Mesenchymal stem cell (in vitro differentiated cells and primary cell): ENCODE data around the gene TMEM170B.

Experiments
- DNase-seq: peaks from one replicate; pipeline ENCODE4 v3.0.0-alpha.2; 2013
- H2AFZ ChIP-seq: one replicate; pipeline ENCODE4 v1.6.1; 2013; ENCODE audit warnings: low read depth, mild to moderate bottlenecking, control low read depth, inconsistent platforms, low read length, moderate library complexity
- H2AK5ac ChIP-seq: 2 replicates; pipeline ENCODE4 v1.6.1; 2013; ENCODE audit warnings: low read length, moderate library complexity, mild to moderate bottlenecking, inconsistent platforms; ENCODE audit not compliant: severe bottlenecking
- H2BK120ac ChIP-seq: one replicate; pipeline ENCODE4 v1.6.1; 2013; ENCODE audit warnings: low read depth, mild to moderate bottlenecking, inconsistent platforms, low read length, moderate library complexity
- H2BK12ac ChIP-seq, 2 experiments: one replicate each; pipeline ENCODE4 v1.6.1; 2013; ENCODE audit warnings: inconsistent platforms in 2 of 2, low read length in 2 of 2, mild to moderate bottlenecking in 2 of 2, moderate library complexity in 2 of 2, control low read depth in 1 of 2
- H2BK15ac ChIP-seq: one replicate; pipeline ENCODE4 v1.6.1; 2013; ENCODE audit warnings: mild to moderate bottlenecking, low read depth, inconsistent platforms; ENCODE audit not compliant: poor library complexity, severe bottlenecking
- H2BK5ac ChIP-seq: 2 replicates; pipeline ENCODE4 v1.6.1; 2013; ENCODE audit warnings: low read depth, mild to moderate bottlenecking, low read length, control low read depth, inconsistent platforms; ENCODE audit not compliant: poor library complexity, severe bottlenecking
- H3K14ac ChIP-seq, 2 experiments: one replicate each; pipeline ENCODE4 v1.6.1; 2013; ENCODE audit warnings: inconsistent platforms in 2 of 2, low read length in 2 of 2, control low read depth in 1 of 2, mild to moderate bottlenecking in 1 of 2, moderate library complexity in 1 of 2
- H3K18ac ChIP-seq, 2 experiments: one replicate each; pipeline ENCODE4 v1.6.1; 2013; ENCODE audit warnings: inconsistent platforms in 2 of 2, low read length in 2 of 2, control low read depth in 1 of 2, low read depth in 1 of 2, mild to moderate bottlenecking in 1 of 2
- H3K23ac ChIP-seq, 2 experiments: one replicate each; pipeline ENCODE4 v1.6.1; 2013; ENCODE audit warnings: inconsistent platforms in 2 of 2, low read length in 2 of 2, mild to moderate bottlenecking in 2 of 2, moderate library complexity in 2 of 2, control low read depth in 1 of 2
- H3K27ac ChIP-seq: 2 replicates; pipeline ENCODE4 v1.5.1; 2013; ENCODE audit warnings: mild to moderate bottlenecking, moderate library complexity, low read length, control low read depth, inconsistent platforms; ENCODE audit not compliant: poor library complexity, severe bottlenecking
- H3K27me3 ChIP-seq, 2 experiments: 2 replicates each; pipeline versions ENCODE4 v1.6.1 to v1.7.0; 2013; ENCODE audit warnings: low read length in 2 of 2, mild to moderate bottlenecking in 2 of 2, moderate library complexity in 2 of 2, control low read depth in 1 of 2, inconsistent platforms in 1 of 2; ENCODE audit not compliant: control insufficient read depth in 1 of 2, insufficient read depth in 1 of 2
- H3K36me3 ChIP-seq, 2 experiments: 2 replicates each; pipeline versions ENCODE4 v1.6.1 to v1.7.0; 2013; ENCODE audit warnings: low read length in 2 of 2, control low read depth in 1 of 2, inconsistent platforms in 1 of 2, low read depth in 1 of 2, mild to moderate bottlenecking in 1 of 2; ENCODE audit not compliant: insufficient read depth in 2 of 2, control insufficient read depth in 1 of 2
- H3K4ac ChIP-seq, 2 experiments: one replicate each; pipeline ENCODE4 v1.6.1; 2013; ENCODE audit warnings: inconsistent platforms in 2 of 2, low read length in 2 of 2, mild to moderate bottlenecking in 2 of 2, moderate library complexity in 2 of 2, control low read depth in 1 of 2, low read depth in 1 of 2
- H3K4me1 ChIP-seq: 2 replicates; pipeline ENCODE4 v1.6.1; 2013; ENCODE audit warnings: low read depth, low read length, control low read depth; ENCODE audit not compliant: control insufficient read depth, insufficient read depth
- H3K4me2 ChIP-seq: 2 replicates; pipeline ENCODE4 v1.6.1; 2013; ENCODE audit warnings: low read length, mild to moderate bottlenecking, inconsistent platforms; ENCODE audit not compliant: poor library complexity, severe bottlenecking
- H3K4me3 ChIP-seq, 2 experiments: 2 replicates each; pipeline versions ENCODE4 v1.5.1 to v1.7.0; 2013; ENCODE audit warnings: low read length in 2 of 2, mild to moderate bottlenecking in 2 of 2, control low read depth in 1 of 2, low read depth in 1 of 2; ENCODE audit not compliant: insufficient read depth in 1 of 2
- H3K79me1 ChIP-seq: replicated peaks from 2 replicates; pipeline ENCODE4 v1.6.1; 2013; ENCODE audit warnings: mild to moderate bottlenecking, control low read depth, low read length, inconsistent platforms; ENCODE audit not compliant: poor library complexity, severe bottlenecking
- H3K9ac ChIP-seq: 2 replicates; pipeline ENCODE4 v1.7.0; 2013; ENCODE audit warnings: mild to moderate bottlenecking, low read length, moderate library complexity
- H3K9me3 ChIP-seq: 2 replicates; pipeline ENCODE4 v1.7.0; 2013; ENCODE audit warnings: mild to moderate bottlenecking, low read length; ENCODE audit not compliant: control insufficient read depth
- H4K8ac ChIP-seq: one replicate; pipeline ENCODE4 v1.6.1; 2013; ENCODE audit warnings: inconsistent platforms, mild to moderate bottlenecking, low read length, moderate library complexity
- H4K91ac ChIP-seq: one replicate; pipeline ENCODE4 v1.6.1; 2013; ENCODE audit warnings: mild to moderate bottlenecking, low read length, inconsistent platforms
- WGBS: methylation state at CpG from one replicate; pipeline ENCODE4 v1.1.7; 2013; ENCODE audit warnings: mixed read lengths; 5-methylcytosine and 5-hydroxymethylcytosine counted together

Gene TMEM170B

GRCh38 chr6:11621119-11621518 lies 83.6 kb downstream of the TMEM170B start:
- H3K18ac ChIP-seq: peak overlapping the region in 1 of 2 experiments; percentile 61
- peak overlapping the region; percentile 98 for H3K27ac ChIP-seq
- DNase-seq: no peak
- H3K9me3 ChIP-seq: peaks cover 5% of the 10 kb centered on the region
- H3K14ac ChIP-seq: no peak overlapping the region
- H3K4ac ChIP-seq: no peak overlapping the region
- no peak overlapping the region for H2AFZ ChIP-seq
- H3K79me1 ChIP-seq: no peaks in the 10 kb centered on the region
- no peak overlapping the region for H4K8ac ChIP-seq
- no peak overlapping the region for H2BK120ac ChIP-seq
- H3K27me3 ChIP-seq: no peaks in the 10 kb centered on the region
- H2AK5ac ChIP-seq: no peak overlapping the region
- H2BK12ac ChIP-seq: peak overlapping the region in 1 of 2 experiments; percentile 54
- no peak overlapping the region for H3K23ac ChIP-seq
- peak overlapping the region; percentile 97 for H2BK5ac ChIP-seq
- no peaks in the 10 kb centered on the region for H3K36me3 ChIP-seq
- H2BK15ac ChIP-seq: no peak overlapping the region
- H3K4me2 ChIP-seq: no peak overlapping the region
- no peak overlapping the region for H3K4me3 ChIP-seq
- H3K9ac ChIP-seq: no peak overlapping the region
- peaks cover 15% of the 10 kb centered on the region for H3K4me1 ChIP-seq
- 86% methylated on average over 4 of the region's 5 CpGs for WGBS
- H4K91ac ChIP-seq: no peak overlapping the region

GRCh38 chr6:11622156-11622555 lies 84.6 kb downstream of the TMEM170B start:
- peak overlapping the region; percentile 91 for H2BK5ac ChIP-seq
- H2BK120ac ChIP-seq: no peak overlapping the region
- H3K4ac ChIP-seq: no peak overlapping the region
- H4K8ac ChIP-seq: no peak overlapping the region
- no peak overlapping the region for H3K4me2 ChIP-seq
- H3K23ac ChIP-seq: no peak overlapping the region
- no peak overlapping the region for H3K18ac ChIP-seq
- no peak overlapping the region for H4K91ac ChIP-seq
- H3K4me3 ChIP-seq: no peak overlapping the region
- peaks cover 5% of the 10 kb centered on the region for H3K9me3 ChIP-seq
- 88% methylated on average over 4 of the region's 4 CpGs for WGBS
- no peaks in the 10 kb centered on the region for H3K79me1 ChIP-seq
- peak; percentile 10 for DNase-seq
- H2BK15ac ChIP-seq: no peak overlapping the region
- no peak overlapping the region for H3K9ac ChIP-seq
- H3K27ac ChIP-seq: peak overlapping the region; percentile 89
- H2BK12ac ChIP-seq: peak overlapping the region; percentile 19 to 22
- H3K14ac ChIP-seq: no peak overlapping the region
- peak overlapping the region; percentile 84 for H2AK5ac ChIP-seq
- H3K27me3 ChIP-seq: no peaks in the 10 kb centered on the region
- no peak overlapping the region for H2AFZ ChIP-seq
- H3K36me3 ChIP-seq: no peaks in the 10 kb centered on the region
- H3K4me1 ChIP-seq: peaks cover 14% of the 10 kb centered on the region

- Histone ChIP-seq H3K4me2 (no peak overlapping the region), H3K4me3 (no peak overlapping the region), H4K8ac (no peak overlapping the region), H3K27ac (peak overlapping the region; percentile 89), H3K18ac (no peak overlapping the region), H2BK12ac (no peak overlapping the region), H3K36me3 (peaks cover 0 to 2% of the 10 kb centered on the region in 2 experiments), H3K27me3 (no peaks in the 10 kb centered on the region), H3K4me1 (peaks cover 11% of the 10 kb centered on the region), H2BK15ac (no peak overlapping the region), H3K14ac (no peak overlapping the region), H2AK5ac (peak overlapping the region; percentile 84), H3K23ac (no peak overlapping the region), H3K9me3 (peaks cover 5% of the 10 kb centered on the region), H2AFZ (no peak overlapping the region), H3K79me1 (no peaks in the 10 kb centered on the region), H2BK5ac (no peak overlapping the region), H2BK120ac (no peak overlapping the region), H3K9ac (no peak overlapping the region), H3K4ac (no peak overlapping the region), H4K91ac (no peak overlapping the region)
- no peak for DNase-seq
- WGBS: no CpG with 5 or more reads among the region's 2 CpGs
Observed at GRCh38 chr6:11623272-11623671, 85.7 kb downstream of the TMEM170B start.

- Histone ChIP-seq H3K27ac (peak overlapping the region; percentile 85), H3K4me3 (no peak overlapping the region), H3K14ac (no peak overlapping the region), H4K8ac (no peak overlapping the region), H2BK120ac (no peak overlapping the region), H2AFZ (no peak overlapping the region), H3K18ac (no peak overlapping the region), H3K36me3 (peaks cover 0 to 2% of the 10 kb centered on the region in 2 experiments), H2BK5ac (peak overlapping the region; percentile 77), H3K79me1 (no peaks in the 10 kb centered on the region), H3K4me1 (peaks cover 11% of the 10 kb centered on the region), H3K4ac (no peak overlapping the region), H3K27me3 (no peaks in the 10 kb centered on the region), H3K4me2 (no peak overlapping the region), H2BK12ac (no peak overlapping the region), H3K23ac (no peak overlapping the region), H2BK15ac (no peak overlapping the region), H2AK5ac (peak overlapping the region; percentile 93), H3K9ac (no peak overlapping the region), H3K9me3 (peaks cover 5% of the 10 kb centered on the region), H4K91ac (no peak overlapping the region)
- no peak for DNase-seq
- 90% methylated on average over 8 of the region's 8 CpGs for WGBS
Observed at GRCh38 chr6:11625302-11625701, 87.8 kb downstream of the TMEM170B start.
